HepG2 (cell line): ENCODE results near the gene COL8A1. TPM values are rescaled to one million over a fixed set of nuclear protein-coding genes. Genes with fewer than 3 reads are reported as not detected.
A peak's percentile ranks its signal among the peaks of the same experiment; 100 is the strongest.

Experiments used
- GATAD2A ChIP-seq: IDR thresholded peaks from 2 replicates; pipeline ENCODE4 v1.6.1; 2016
- KDM5B ChIP-seq: sonication (generic); formaldehyde crosslinking; IDR thresholded peaks from 2 replicates; pipeline ENCODE4 v1.4.0; 2020; ENCODE audit warnings: missing genetic modification reagents, mild to moderate bottlenecking, borderline replicate concordance
- KLF6 ChIP-seq: IDR thresholded peaks from 2 replicates; pipeline ENCODE4 v1.8.0; 2016; ENCODE audit warnings: missing biosample characterization, missing genetic modification reagents
- LRRFIP1 ChIP-seq: sonication (generic); formaldehyde crosslinking; conservative IDR thresholded peaks from 2 replicates; pipeline ENCODE4 v1.4.0; 2020; ENCODE audit warnings: missing genetic modification reagents
- MZF1 ChIP-seq: sonication (generic); formaldehyde crosslinking; IDR thresholded peaks from 2 replicates; pipeline ENCODE4 v1.8.1; 2023; ENCODE audit warnings: mild to moderate bottlenecking, missing genetic modification reagents, borderline replicate concordance
- PRPF4 ChIP-seq: fragments of 200-400 bp; formaldehyde crosslinking; IDR thresholded peaks from 2 replicates; pipeline ENCODE4 v1.6.1; 2016; ENCODE audit warnings: low read length, low read depth; ENCODE audit not compliant: poor library complexity, severe bottlenecking
- THYN1 ChIP-seq: sonication (generic); formaldehyde crosslinking; IDR thresholded peaks from 2 replicates; pipeline ENCODE4 v1.8.1; 2023; ENCODE audit warnings: low read depth, mild to moderate bottlenecking, moderate library complexity, missing genetic modification reagents, borderline replicate concordance
- ZBTB40 ChIP-seq, 2 experiments: fragments of 450-650 bp in 1 of 2; sonication (generic) in 1 of 2; formaldehyde crosslinking in 1 of 2; IDR thresholded peaks; 2 replicates each; pipeline versions ENCODE4 v1.6.1 to v1.8.0; 2016 to 2022; ENCODE audit warnings: antibody characterized with exemption in 1 of 2, mild to moderate bottlenecking in 1 of 2, missing genetic modification reagents in 1 of 2
- ZNF281 ChIP-seq: sonication (generic); formaldehyde crosslinking; IDR thresholded peaks from 2 replicates; pipeline ENCODE4 v1.4.0; 2020; ENCODE audit warnings: missing genetic modification reagents, borderline replicate concordance
- ZNF441 ChIP-seq: sonication (generic); formaldehyde crosslinking; IDR thresholded peaks from 2 replicates; pipeline ENCODE4 v1.7.0; 2021; ENCODE audit warnings: missing genetic modification reagents, borderline replicate concordance
- ZNF513 ChIP-seq: sonication (generic); formaldehyde crosslinking; conservative IDR thresholded peaks from 2 replicates; pipeline ENCODE4 v1.5.0; 2020; ENCODE audit warnings: missing genetic modification reagents
- polyA plus RNA-seq, 8 experiments: library from polyadenylated mRNA; depleted of rRNA in 3 of 8; stranded (reverse) in 7 of 8; unstranded in 1 of 8; fragments of >200 nt; fragmentation: Illumina TruSeq in 4 of 8; extraction: Trizol in 4 of 8; gene quantifications; 2 replicates each; pipeline versions ENCODE4 v1.2.1 to v1.2.3, GENCODE V29; 2011 to 2016; ENCODE audit warnings: low read depth in 4 of 8, missing spikeins in 1 of 8, mixed read lengths in 1 of 8; ENCODE audit not compliant: insufficient read depth in 1 of 8
- total RNA-seq, 5 experiments: library from RNA; depleted of rRNA; stranded (reverse); fragments of >200 nt; fragmentation: Illumina TruSeq; extraction: Trizol; gene quantifications; 2 replicates each; pipeline ENCODE4 v1.2.3, GENCODE V29; 2016; ENCODE audit warnings: low read depth in 1 of 5

Gene COL8A1
- total and polyA plus RNA-seq, 2 of the 13 experiments (the other 11 are each of a cell fraction or from before 2014, with no cell fraction given): not detected

- TF ChIP-seq ZBTB40 (IDR thresholded peaks at IDR 0.05): no peak
- TF ChIP-seq ZBTB40 (CRISPR knock-in tag; IDR thresholded peaks at IDR 0.05): peak; percentile 60; the same call in 1 of the 2 replicates
- TF ChIP-seq THYN1 (CRISPR knock-in tag): no peak
- TF ChIP-seq KDM5B: peak; percentile 55; the same call in 1 of the 2 replicates
- peak; percentile 38 for TF ChIP-seq GATAD2A
- no peak for TF ChIP-seq ZNF513 (CRISPR knock-in tag)
- no peak for TF ChIP-seq LRRFIP1 (CRISPR knock-in tag)
- 0 out of 2 replicates have a peak, but pooled peaks have one; percentile 21 for TF ChIP-seq KLF6 (CRISPR knock-in tag)
- TF ChIP-seq ZNF281 (CRISPR knock-in tag): no peak
- peak; percentile 84 for TF ChIP-seq ZNF441 (CRISPR knock-in tag)
- TF ChIP-seq MZF1 (CRISPR knock-in tag): peak; percentile 44; the same call in 1 of the 2 replicates
- TF ChIP-seq PRPF4: no peak
Measured at GRCh38 chr3:99817437-99818240, 179.2 kb downstream of the COL8A1 start, which contains the start of gene CMSS1 (continued).
